SK-N-SH (cell line): ENCODE results near the gene MAPK1. TPM values are rescaled to one million over a fixed set of nuclear protein-coding genes. Genes with fewer than 3 reads are reported as not detected.
"Not testable (repeated sequence)": the region's sequence is repeated elsewhere in the genome, so short reads cannot be mapped to it uniquely, and the experiment has no call there.

Source experiments
- CTCF ChIA-PET: fragments of 300-600, 350-600 bp; formaldehyde crosslinking; extraction: SDS; loops from one replicate; lab custom pipeline; 2021; lab: Yijun Ruan, JAX
- POLR2A ChIA-PET: fragments of 350-600 bp; sonication (Branson Sonifier 250); formaldehyde crosslinking; extraction: SDS; loops from one replicate; lab custom pipeline; 2020; ENCODE audit warnings: antibody characterized with exemption, inconsistent platforms; lab: Yijun Ruan, JAX
- DNase-seq: peaks from one replicate; pipeline ENCODE4 v3.0.0; 2012
- H2AFZ ChIP-seq: fragments of 200-600 bp; sonication (generic); 2 replicates; pipeline ENCODE4 v1.8.1; 2016; ENCODE audit warnings: antibody characterized with exemption, mild to moderate bottlenecking, low read depth
- H3F3A ChIP-seq: fragments of 200-600 bp; sonication (generic); replicated peaks from 2 replicates; pipeline ENCODE3; 2016; ENCODE audit warnings: antibody characterized with exemption, mild to moderate bottlenecking; ENCODE audit not compliant: insufficient read depth
- H3K27ac ChIP-seq, 2 experiments: fragments of 200-500 bp in 1 of 2; fragments of 200-600 bp in 1 of 2; sonication (Bioruptor generic) in 1 of 2; sonication (generic), shearing (Covaris generic) in 1 of 2; 2 replicates each; pipeline versions ENCODE4 v1.5.1 to v1.6.1; 2014 to 2016; ENCODE audit warnings: low read depth in 2 of 2, inconsistent platforms in 1 of 2, low read length in 1 of 2, mild to moderate bottlenecking in 1 of 2, mixed read lengths in 1 of 2
- H3K27me3 ChIP-seq: fragments of 200-600 bp; sonication (generic), shearing (Covaris generic); 2 replicates; pipeline ENCODE4 v1.6.1; 2016; ENCODE audit warnings: mixed run types; ENCODE audit not compliant: insufficient read depth
- H3K36me3 ChIP-seq, 2 experiments: fragments of 200-500 bp in 1 of 2; fragments of 200-600 bp in 1 of 2; sonication (Bioruptor generic) in 1 of 2; sonication (generic) in 1 of 2; replicated peaks in 1 of 2; 2 replicates each; pipeline versions ENCODE3 to v1.5.1; 2014 to 2016; ENCODE audit warnings: low read length in 1 of 2, mild to moderate bottlenecking in 1 of 2; ENCODE audit not compliant: insufficient read depth in 2 of 2, control insufficient read depth in 1 of 2
- H3K4me1 ChIP-seq, 2 experiments: fragments of 200-500 bp in 1 of 2; fragments of 200-600 bp in 1 of 2; sonication (Bioruptor generic) in 1 of 2; sonication (generic), shearing (Covaris generic) in 1 of 2; 2 replicates each; pipeline versions ENCODE4 v1.5.1 to v1.6.1; 2014 to 2016; ENCODE audit warnings: low read depth in 1 of 2, low read length in 1 of 2, mixed run types in 1 of 2; ENCODE audit not compliant: insufficient read depth in 2 of 2, control insufficient read depth in 1 of 2
- H3K4me2 ChIP-seq: fragments of 200-600 bp; sonication (generic), shearing (Covaris generic); 2 replicates; pipeline ENCODE4 v1.6.1; 2017; ENCODE audit warnings: mixed run types
- H3K4me3 ChIP-seq, 2 experiments: fragments of 200-500 bp in 1 of 2; fragments of 200-600 bp in 1 of 2; sonication (Bioruptor generic) in 1 of 2; sonication (generic), shearing (Covaris generic) in 1 of 2; 2 replicates each; pipeline versions ENCODE4 v1.5.1 to v1.8.1; 2014 to 2016; ENCODE audit warnings: low read depth in 2 of 2, inconsistent platforms in 1 of 2, low read length in 1 of 2, mild to moderate bottlenecking in 1 of 2, mixed read lengths in 1 of 2, moderate library complexity in 1 of 2
- H3K79me2 ChIP-seq: fragments of 200-600 bp; sonication (generic); 2 replicates; pipeline ENCODE4 v1.8.1; 2017; ENCODE audit warnings: mild to moderate bottlenecking; ENCODE audit not compliant: insufficient read depth
- H3K9ac ChIP-seq: fragments of 200-600 bp; sonication (generic); 2 replicates; pipeline ENCODE4 v1.6.1; 2017; ENCODE audit warnings: mixed run types
- H3K9me2 ChIP-seq: fragments of 200-600 bp; sonication (generic); 2 replicates; pipeline ENCODE4 v1.6.1; 2017; ENCODE audit warnings: mixed run types
- H3K9me3 ChIP-seq: fragments of 200-600 bp; sonication (generic); 2 replicates; pipeline ENCODE4 v1.6.1; 2017; ENCODE audit warnings: mixed run types, mild to moderate bottlenecking, moderate library complexity
- H4K20me1 ChIP-seq: fragments of 200-600 bp; sonication (generic); 2 replicates; pipeline ENCODE4 v1.6.1; 2017; ENCODE audit warnings: mild to moderate bottlenecking, mixed run types; ENCODE audit not compliant: insufficient read depth
- EZH2phosphoT487 ChIP-seq: fragments of 200-600 bp; sonication (generic); IDR thresholded peaks from 2 replicates; pipeline ENCODE4 v1.6.1; 2017; ENCODE audit warnings: low read depth, mixed run types, mild to moderate bottlenecking, antibody characterized with exemption, moderate library complexity, borderline replicate concordance
- FOXJ3 ChIP-seq: sonication (generic); formaldehyde crosslinking; IDR thresholded peaks from 2 replicates; pipeline ENCODE4 v1.5.1; 2020; ENCODE audit warnings: mild to moderate bottlenecking, missing genetic modification reagents
- FOXM1 ChIP-seq: IDR thresholded peaks from 2 replicates; pipeline ENCODE4 v1.4.0; 2012; ENCODE audit warnings: low read depth, mild to moderate bottlenecking
- GATA2 ChIP-seq: sonication (generic); formaldehyde crosslinking; IDR thresholded peaks from 2 replicates; pipeline ENCODE4 v1.5.0; 2020; ENCODE audit warnings: mild to moderate bottlenecking, missing genetic modification reagents
- JUND ChIP-seq: IDR thresholded peaks from 2 replicates; pipeline ENCODE4 v1.4.0; 2012
- MXI1 ChIP-seq: IDR thresholded peaks from 2 replicates; pipeline ENCODE4 v1.6.1; 2012; ENCODE audit warnings: mild to moderate bottlenecking, low read depth, low read length, improper control_type of control experiment
- NFIC ChIP-seq: IDR thresholded peaks from 2 replicates; pipeline ENCODE4 v1.4.0; 2012; ENCODE audit warnings: borderline replicate concordance
- RAD21 ChIP-seq: IDR thresholded peaks from 2 replicates; pipeline ENCODE4 v1.6.1; 2012; ENCODE audit warnings: mild to moderate bottlenecking, low read length
- RCOR1 ChIP-seq: fragments of 150-350 bp; IDR thresholded peaks from 2 replicates; pipeline ENCODE4 v1.6.1; 2017; ENCODE audit warnings: antibody characterized with exemption, low read length
- RFX5 ChIP-seq: IDR thresholded peaks from 2 replicates; pipeline ENCODE4 v1.6.1; 2012; ENCODE audit warnings: mild to moderate bottlenecking, improper control_type of control experiment, low read length
- SMC3 ChIP-seq: IDR thresholded peaks from 2 replicates; pipeline ENCODE4 v1.6.1; 2012; ENCODE audit warnings: low read depth, low read length, improper control_type of control experiment
- TCF12 ChIP-seq: IDR thresholded peaks from 2 replicates; pipeline ENCODE4 v1.4.0; 2012
- YY1 ChIP-seq: IDR thresholded peaks from 2 replicates; pipeline ENCODE4 v1.4.0; 2012; ENCODE audit warnings: low read depth, mild to moderate bottlenecking
- WGBS: methylation state at CpG from one replicate; pipeline ENCODE4 v1.1.6; 2017; ENCODE audit warnings: low lambda C conversion rate; 5-methylcytosine and 5-hydroxymethylcytosine counted together
- polyA plus RNA-seq, 3 experiments: library from polyadenylated mRNA; depleted of rRNA; stranded (reverse); fragments of >200 nt; gene quantifications; 2 replicates each; pipeline ENCODE4 v1.2.3, GENCODE V29; 2012
- TF ChIP-seq, protein P1 (sequence below): fragments of 150-350 bp; IDR thresholded peaks from 2 replicates; pipeline ENCODE4 v1.6.1; 2016; ENCODE audit warnings: mild to moderate bottlenecking, low read depth, low read length
- TF ChIP-seq, protein P2 (sequence below): fragments of 150-350 bp; IDR thresholded peaks from 2 replicates; pipeline ENCODE4 v1.6.1; 2017; ENCODE audit warnings: antibody characterized with exemption, low read length, low read depth, borderline replicate concordance
- TF ChIP-seq, protein P3 (sequence below): IDR thresholded peaks from 2 replicates; pipeline ENCODE4 v1.4.0; 2012; ENCODE audit warnings: low read depth, borderline replicate concordance
- TF ChIP-seq, protein P4 (sequence below): IDR thresholded peaks from 2 replicates; pipeline ENCODE4; 2012
- TF ChIP-seq, protein P5 (sequence below): IDR thresholded peaks from 2 replicates; pipeline ENCODE4 v1.4.0; 2012; ENCODE audit warnings: low read depth

The MAPK1 gene
- polyA plus RNA-seq, 1 of the 3 experiments (the other 2 are of a cell fraction) = 25.6 TPM

DNA sequence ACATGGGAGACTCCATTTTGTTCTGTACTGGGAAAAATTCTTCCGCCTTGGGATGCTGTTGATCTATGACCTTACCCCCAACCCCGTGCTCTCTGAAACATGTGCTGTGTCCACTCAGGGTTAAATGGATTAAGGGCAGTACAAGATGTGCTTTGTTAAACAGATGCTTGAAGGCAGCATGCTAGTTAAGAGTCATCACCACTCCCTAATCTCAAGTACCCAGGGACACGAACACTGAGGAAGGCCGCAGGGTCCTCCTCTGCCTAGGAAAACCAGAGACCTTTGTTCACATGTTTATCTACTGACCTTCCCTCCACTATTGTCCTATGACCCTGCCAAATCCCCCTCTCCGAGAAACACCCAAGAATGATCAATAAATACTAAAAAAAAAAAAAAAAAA, 19.4 kb downstream of the MAPK1 start:
- WGBS = 91% methylated on average over 4 of the region's 5 CpGs
- H3K36me3 ChIP-seq, H3K4me2 ChIP-seq, H3K4me1 ChIP-seq, H3K9me3 ChIP-seq, H3K27me3 ChIP-seq, POLR2A ChIA-PET, H3K4me3 ChIP-seq, H3K9me2 ChIP-seq, CTCF ChIA-PET, H3F3A ChIP-seq, H2AFZ ChIP-seq, H3K9ac ChIP-seq, H3K27ac ChIP-seq, DNase-seq: not testable (repeated sequence)
- H3K79me2 ChIP-seq = peaks cover 100% of the 10 kb centered on the region
- H4K20me1 ChIP-seq = peaks cover 89% of the 10 kb centered on the region

DNA sequence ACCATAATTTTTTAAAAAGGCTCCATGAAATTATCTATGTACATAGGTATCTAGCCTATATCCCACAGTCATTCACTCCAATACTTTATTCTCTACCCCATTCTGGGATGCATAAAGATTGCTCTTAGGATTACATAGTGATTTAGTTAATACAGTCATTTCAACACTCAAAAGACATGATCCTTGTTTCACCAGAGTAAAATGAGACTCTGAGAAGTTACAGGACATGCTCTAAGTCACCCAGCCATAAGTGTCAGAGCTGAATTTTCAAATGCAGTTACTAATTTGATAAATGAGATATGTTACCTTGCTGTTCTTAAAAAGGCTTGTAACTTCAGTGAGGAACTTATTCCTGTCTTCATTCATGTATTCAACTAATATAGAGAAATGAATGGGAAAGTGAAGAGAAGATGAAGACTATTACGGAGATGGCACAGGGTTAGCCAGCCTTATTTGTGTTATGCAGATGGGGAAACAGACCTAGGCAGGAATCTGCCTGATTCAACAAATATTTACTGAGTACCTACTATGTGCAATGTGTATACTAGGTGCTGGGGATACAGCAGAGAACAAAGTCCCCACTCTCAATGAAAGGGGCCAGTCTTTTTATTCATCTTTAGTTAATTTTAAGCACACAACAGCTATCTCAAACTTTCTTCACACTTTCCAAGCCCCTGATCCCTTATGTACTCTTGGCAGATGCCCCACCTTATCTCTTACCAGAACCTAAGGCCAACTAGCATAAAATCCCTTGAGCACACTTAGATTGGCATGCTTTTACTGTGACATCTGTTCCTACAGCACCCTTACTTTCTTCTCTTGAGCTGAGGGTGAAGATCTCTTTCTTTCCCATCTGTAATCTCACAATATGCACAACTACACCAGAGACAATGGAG, 21.6 kb downstream of the MAPK1 start:
- Histone ChIP-seq H3K4me2 (no peak overlapping the region), H3F3A (no peaks in the 10 kb centered on the region), H3K4me3 (no peak overlapping the region), H3K9me2 (no peaks in the 10 kb centered on the region), H3K36me3 (peaks cover 0 to 12% of the 10 kb centered on the region in 2 experiments), H3K79me2 (peaks cover 100% of the 10 kb centered on the region), H4K20me1 (peaks cover 79% of the 10 kb centered on the region), H2AFZ (no peak overlapping the region), H3K27ac (no peak overlapping the region), H3K9ac (no peak overlapping the region), H3K9me3 (no peaks in the 10 kb centered on the region), H3K27me3 (no peaks in the 10 kb centered on the region), H3K4me1 (no peaks in the 10 kb centered on the region)
- ChIA-PET CTCF (no interaction called here), POLR2A (no interaction called here)
- DNase-seq = no peak
- 91% methylated on average over 1 of the region's 1 CpG for WGBS
- no peak for TF ChIP-seq TCF12
- TF ChIP-seq JUND = no peak
- TF ChIP-seq MXI1 = no peak
- TF ChIP-seq, protein P1, sequence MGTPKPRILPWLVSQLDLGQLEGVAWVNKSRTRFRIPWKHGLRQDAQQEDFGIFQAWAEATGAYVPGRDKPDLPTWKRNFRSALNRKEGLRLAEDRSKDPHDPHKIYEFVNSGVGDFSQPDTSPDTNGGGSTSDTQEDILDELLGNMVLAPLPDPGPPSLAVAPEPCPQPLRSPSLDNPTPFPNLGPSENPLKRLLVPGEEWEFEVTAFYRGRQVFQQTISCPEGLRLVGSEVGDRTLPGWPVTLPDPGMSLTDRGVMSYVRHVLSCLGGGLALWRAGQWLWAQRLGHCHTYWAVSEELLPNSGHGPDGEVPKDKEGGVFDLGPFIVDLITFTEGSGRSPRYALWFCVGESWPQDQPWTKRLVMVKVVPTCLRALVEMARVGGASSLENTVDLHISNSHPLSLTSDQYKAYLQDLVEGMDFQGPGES = no peak
- TF ChIP-seq NFIC = no peak
- TF ChIP-seq, protein P2, sequence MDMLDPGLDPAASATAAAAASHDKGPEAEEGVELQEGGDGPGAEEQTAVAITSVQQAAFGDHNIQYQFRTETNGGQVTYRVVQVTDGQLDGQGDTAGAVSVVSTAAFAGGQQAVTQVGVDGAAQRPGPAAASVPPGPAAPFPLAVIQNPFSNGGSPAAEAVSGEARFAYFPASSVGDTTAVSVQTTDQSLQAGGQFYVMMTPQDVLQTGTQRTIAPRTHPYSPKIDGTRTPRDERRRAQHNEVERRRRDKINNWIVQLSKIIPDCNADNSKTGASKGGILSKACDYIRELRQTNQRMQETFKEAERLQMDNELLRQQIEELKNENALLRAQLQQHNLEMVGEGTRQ = no peak
- TF ChIP-seq, protein P3, sequence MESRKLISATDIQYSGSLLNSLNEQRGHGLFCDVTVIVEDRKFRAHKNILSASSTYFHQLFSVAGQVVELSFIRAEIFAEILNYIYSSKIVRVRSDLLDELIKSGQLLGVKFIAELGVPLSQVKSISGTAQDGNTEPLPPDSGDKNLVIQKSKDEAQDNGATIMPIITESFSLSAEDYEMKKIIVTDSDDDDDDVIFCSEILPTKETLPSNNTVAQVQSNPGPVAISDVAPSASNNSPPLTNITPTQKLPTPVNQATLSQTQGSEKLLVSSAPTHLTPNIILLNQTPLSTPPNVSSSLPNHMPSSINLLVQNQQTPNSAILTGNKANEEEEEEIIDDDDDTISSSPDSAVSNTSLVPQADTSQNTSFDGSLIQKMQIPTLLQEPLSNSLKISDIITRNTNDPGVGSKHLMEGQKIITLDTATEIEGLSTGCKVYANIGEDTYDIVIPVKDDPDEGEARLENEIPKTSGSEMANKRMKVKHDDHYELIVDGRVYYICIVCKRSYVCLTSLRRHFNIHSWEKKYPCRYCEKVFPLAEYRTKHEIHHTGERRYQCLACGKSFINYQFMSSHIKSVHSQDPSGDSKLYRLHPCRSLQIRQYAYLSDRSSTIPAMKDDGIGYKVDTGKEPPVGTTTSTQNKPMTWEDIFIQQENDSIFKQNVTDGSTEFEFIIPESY = no peak
- TF ChIP-seq GATA2 (CRISPR knock-in tag) = no peak
- TF ChIP-seq RCOR1 = no peak
- no peak for TF ChIP-seq RAD21
- TF ChIP-seq, protein P4, sequence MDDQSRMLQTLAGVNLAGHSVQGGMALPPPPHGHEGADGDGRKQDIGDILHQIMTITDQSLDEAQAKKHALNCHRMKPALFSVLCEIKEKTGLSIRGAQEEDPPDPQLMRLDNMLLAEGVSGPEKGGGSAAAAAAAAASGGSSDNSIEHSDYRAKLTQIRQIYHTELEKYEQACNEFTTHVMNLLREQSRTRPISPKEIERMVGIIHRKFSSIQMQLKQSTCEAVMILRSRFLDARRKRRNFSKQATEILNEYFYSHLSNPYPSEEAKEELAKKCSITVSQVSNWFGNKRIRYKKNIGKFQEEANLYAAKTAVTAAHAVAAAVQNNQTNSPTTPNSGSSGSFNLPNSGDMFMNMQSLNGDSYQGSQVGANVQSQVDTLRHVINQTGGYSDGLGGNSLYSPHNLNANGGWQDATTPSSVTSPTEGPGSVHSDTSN = no peak
- TF ChIP-seq YY1 = no peak
- no peak for TF ChIP-seq FOXM1
- no peak for TF ChIP-seq FOXJ3 (CRISPR knock-in tag)
- no peak for TF ChIP-seq RFX5
- TF ChIP-seq SMC3 = no peak
- no peak for TF ChIP-seq EZH2phosphoT487
- TF ChIP-seq, protein P5, sequence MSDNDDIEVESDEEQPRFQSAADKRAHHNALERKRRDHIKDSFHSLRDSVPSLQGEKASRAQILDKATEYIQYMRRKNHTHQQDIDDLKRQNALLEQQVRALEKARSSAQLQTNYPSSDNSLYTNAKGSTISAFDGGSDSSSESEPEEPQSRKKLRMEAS = no peak
